HG03139 (cell line): ENCODE measurements around the gene MCM5.
"Not testable (repeated sequence)": the region's sequence is repeated elsewhere in the genome, so short reads cannot be mapped to it uniquely, and the experiment has no call there.

ENCODE experiments used
- ATAC-seq: cut with Tn5 transposase; IDR thresholded peaks from one replicate; pipeline ENCODE4 v1.9.1; 2021; ENCODE audit not compliant: unreplicated experiment

The MCM5 gene

DNA sequence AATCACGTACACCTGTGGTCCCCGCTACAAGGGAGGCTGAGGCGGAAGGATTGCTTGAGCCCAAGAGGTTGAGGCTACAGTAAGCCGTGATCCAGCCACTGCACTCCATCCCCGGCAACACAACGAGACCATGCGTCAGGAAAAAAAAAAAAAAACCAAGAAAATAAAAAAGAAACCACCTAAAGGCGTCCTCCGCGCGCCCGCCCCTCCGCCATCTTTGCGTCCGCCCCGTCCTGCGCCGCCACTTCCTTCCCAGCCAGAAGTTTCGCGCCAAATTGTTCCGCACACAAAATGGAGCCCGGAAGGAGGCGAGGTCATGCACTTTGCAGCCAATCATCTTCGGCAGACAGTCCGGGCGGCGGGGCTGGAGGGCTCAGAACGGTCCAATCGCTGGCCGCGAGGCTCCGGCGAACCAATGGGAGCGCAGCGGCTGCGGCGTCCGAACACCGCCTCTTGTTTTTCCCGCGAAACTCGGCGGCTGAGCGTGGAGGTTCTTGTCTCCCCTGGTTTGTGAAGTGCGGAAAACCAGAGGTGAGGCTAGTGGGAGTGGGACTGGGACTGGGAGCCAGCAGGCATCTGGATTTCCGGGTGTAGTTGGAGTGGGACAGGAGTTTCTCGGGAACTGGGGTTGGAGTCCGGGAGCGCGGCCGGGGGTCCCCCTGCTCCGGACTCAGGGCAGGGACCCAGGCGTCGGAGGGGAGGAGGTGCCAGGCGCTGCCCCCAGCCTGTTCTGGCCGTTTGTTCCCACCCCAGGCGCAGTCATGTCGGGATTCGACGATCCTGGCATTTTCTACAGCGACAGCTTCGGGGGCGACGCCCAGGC is at the start of gene MCM5:
Gene MCM5 (plus strand): TSS at position 463 of the 823 bp plus-strand sequence. CDS start 299 bp downstream, at position 762.
- peak; percentile 78 for ATAC-seq

- ATAC-seq: peak; percentile 79
Observed at GRCh38 chr22:35350539-35351503, 49.1 kb upstream of the MCM5 start.

- ATAC-seq: no peak
Observed at GRCh38 chr22:35352214-35353111, 47.5 kb upstream of the MCM5 start.

DNA sequence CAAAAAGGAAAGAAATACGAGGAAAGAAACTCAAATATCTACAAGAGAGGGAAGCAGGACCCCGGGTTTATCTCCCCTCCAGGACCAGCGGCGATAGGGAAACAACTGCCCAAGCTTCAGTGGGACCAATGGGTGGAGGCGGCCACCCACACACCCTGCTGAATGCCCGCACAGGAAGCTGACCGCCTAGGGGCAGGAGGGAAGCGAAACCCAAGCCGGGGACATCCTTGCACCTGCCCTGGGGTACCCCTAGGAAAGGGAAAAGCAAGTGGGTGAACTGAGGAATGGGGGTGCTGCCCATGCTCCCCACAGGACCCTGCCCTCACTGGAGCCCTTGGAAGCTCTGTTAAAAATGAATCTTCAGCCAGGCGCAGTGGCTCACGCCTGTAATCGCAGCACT is 46.6 kb upstream of the MCM5 start:
- no peak for ATAC-seq

DNA sequence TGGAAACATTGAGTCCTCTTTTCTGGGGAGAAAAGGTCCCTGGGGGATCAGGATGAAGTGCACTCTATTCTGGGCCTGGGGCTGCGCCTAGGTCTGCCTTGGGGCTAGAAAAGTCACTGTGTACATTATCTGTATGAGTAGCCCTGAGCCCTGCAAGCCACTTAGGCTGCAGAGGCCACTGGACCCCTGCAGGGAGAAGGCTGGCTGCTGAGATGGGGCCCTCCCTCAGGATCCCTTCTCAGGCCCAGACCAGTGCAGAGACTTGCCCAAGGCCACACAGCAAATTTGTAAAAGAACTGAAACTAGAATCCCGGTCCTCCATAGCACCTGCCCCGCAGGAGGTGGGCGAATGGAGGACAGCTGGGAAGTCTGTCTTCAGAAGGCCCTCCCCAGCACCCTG is 45.9 kb upstream of the MCM5 start:
- ATAC-seq: no peak

- ATAC-seq: no peak
Observed at GRCh38 chr22:35357883-35358621, 41.9 kb upstream of the MCM5 start.

GRCh38 chr22:35359380-35360065 is 40.4 kb upstream of the MCM5 start:
- no peak for ATAC-seq

- ATAC-seq: no peak
Observed at GRCh38 chr22:35361001-35361558, 38.9 kb upstream of the MCM5 start.

DNA sequence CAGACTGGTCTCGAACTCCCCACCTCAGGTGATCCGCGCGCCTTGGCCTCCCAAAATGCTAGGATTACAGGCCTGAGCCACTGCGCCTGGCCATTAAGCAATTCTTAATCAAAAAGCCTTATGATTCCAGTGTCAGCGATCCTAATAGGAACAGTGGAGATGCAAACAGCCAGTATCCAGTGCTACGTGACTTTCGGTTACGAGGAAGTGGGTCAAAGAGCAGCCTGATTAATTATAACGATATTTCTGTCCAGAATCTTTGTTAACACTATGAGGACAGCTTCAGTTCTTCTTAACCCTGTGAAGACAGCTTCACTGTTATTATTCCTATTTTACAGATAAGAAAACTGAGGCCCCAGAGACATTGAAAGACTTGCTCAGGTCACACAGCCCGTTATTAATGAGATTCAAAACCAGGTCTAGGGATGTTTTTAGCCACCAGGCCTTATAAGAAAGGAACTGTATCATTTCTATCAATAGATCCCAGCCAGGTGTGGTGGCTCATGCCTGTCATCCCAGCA is 36.3 kb upstream of the MCM5 start:
- ATAC-seq: no peak

GRCh38 chr22:35364230-35364629 is 35.7 kb upstream of the MCM5 start:
- ATAC-seq: not testable (repeated sequence)

- ATAC-seq: no peak
Observed at GRCh38 chr22:35367331-35367886, 32.5 kb upstream of the MCM5 start.

DNA sequence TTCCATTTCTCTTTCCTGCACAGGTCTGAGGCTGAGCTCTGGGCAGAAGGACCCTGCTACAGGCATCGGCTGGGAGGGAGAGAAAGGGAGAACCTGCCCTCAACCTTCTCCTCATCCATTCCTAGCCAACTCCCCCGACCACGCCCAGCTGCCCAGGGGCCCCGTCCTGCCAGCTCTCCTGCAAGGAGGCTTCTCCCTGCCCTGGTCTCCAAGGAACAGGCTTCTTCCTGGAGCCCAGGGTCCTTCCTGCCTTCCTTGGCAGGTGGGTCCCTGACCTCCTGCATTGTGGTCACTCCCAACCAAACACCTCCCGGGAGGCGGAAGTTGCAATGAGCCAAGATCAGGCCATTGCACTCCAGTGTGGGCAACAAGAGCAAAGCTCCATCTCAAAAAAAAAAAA is 31.6 kb upstream of the MCM5 start:
- ATAC-seq: no peak

DNA sequence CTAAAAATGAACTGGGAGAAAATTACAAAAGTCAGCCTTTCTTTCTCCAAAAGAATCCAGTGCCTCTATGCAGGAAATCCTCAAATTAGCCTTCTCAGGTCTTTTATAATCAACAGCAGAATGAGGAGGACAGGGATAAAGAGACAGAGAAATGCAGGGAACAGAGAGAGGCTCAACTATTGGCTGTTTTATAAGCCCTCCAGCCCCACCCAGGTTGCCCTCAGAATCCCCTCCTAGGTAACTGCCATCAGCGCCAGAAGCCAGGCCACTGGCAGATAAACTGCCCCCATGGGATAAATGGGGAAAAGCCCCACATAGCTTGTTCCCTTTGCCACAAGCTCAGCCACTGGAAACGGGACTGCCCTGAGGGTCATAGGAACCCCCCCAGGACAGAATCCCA is 29.9 kb upstream of the MCM5 start:
- no peak for ATAC-seq

GRCh38 chr22:35373781-35374180 is 26.2 kb upstream of the MCM5 start:
- no peak for ATAC-seq

GRCh38 chr22:35375031-35375430 is 24.9 kb upstream of the MCM5 start:
- no peak for ATAC-seq

DNA sequence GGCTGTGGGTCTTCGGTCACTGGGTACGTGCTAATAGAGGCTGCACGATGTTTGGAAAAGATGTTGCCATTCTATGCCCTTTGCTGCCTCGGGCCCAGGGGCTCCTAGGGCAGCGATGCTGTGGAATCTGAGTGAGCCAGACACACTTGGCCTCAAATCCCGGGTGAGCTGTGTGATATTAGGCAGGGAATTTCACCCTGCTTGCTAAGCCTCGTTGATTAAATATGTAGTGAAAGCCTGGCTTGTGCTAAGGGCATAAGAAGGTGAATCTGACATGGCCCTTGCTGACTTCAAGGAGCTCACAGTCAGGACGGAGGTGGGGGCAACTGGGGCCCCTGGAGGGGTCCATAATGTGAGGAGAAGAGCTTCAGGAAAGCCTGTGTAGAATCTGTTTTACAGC is 24.4 kb upstream of the MCM5 start:
- no peak for ATAC-seq

DNA sequence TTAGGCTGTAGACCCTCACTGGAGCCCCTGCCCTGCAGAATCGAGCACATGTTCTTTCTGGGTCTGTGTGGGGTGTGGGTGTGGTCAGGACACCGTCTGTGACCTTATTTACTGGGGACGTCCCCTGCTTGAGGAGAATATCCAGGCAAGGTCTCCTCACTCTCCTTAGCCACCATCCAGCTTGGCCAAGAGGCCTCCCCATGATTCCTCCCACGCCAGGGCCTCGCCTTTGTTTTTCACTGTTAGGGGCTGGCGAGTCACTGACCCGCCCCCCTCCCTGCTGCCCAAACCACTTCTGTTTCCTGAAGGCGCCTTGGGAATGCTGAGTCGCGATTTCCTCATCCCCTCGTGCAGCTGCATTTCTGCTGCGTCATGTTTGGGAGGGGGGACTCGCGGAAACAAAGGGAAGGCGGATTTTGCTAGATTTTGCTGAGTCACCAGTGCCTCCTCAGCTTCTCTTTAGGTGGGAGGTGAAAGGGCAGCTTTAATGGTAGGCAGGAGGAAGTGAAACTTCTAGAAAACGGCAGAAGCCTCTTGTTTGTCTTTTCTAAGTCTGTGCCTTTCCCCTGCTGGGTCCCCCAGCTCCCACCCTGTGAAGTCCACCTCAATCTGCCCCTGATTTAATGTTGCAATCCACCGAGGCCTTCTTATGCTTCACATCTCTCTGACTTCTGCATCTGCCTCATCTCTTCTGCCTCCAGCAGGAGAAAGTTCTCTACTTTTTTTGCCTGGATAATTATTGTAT is 23.0 kb upstream of the MCM5 start:
- peak; percentile 69 for ATAC-seq

DNA sequence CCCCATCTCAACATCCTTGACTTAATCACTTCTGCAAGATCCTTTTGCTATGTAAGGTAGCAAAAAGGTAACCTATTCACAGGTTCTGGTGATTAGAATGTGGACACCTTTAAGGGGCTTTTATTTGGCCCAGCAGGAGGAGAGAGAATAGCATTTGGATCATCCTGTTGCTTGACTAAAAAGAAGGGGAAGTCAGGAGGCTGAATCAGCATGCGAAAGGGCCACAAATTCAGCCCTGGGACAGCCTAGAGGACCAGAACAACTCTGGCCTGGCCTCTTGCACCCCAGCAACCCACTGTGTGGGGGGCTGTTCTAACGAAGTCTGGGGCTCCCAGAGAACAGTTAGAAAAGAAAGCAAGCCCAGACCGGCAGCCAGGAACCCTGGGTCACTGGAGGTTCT is 22.2 kb upstream of the MCM5 start:
- ATAC-seq: no peak
